ENCODE results near the gene APP.

Gene APP

GRCh38 chr21:25896501-25897056, 274.0 kb downstream of the APP start:
- no peak for DNase-seq

- DNase-seq = peak; percentile 6
These were observed 274.9 kb downstream of the APP start for GRCh38 chr21:25895565-25896205.

GRCh38 chr21:25893191-25893590, 277.4 kb downstream of the APP start:
- no peak for DNase-seq

- no peak for DNase-seq
These were observed 279.0 kb downstream of the APP start for GRCh38 chr21:25891596-25891995.

- no peak for DNase-seq
These were observed 280.6 kb downstream of the APP start for GRCh38 chr21:25890001-25890400.

GRCh38 chr21:25888711-25889110, 281.9 kb downstream of the APP start:
- DNase-seq = no peak

- DNase-seq = no peak
These were observed 282.8 kb downstream of the APP start for GRCh38 chr21:25887646-25888306.

- DNase-seq = no peak
These were observed 283.4 kb downstream of the APP start for GRCh38 chr21:25887166-25887565.

GRCh38 chr21:25885880-25886279, 284.7 kb downstream of the APP start:
- DNase-seq = no peak

GRCh38 chr21:25885405-25885804, 285.2 kb downstream of the APP start:
- DNase-seq = no peak

GRCh38 chr21:25884311-25884710, 286.3 kb downstream of the APP start:
- DNase-seq = no peak

- DNase-seq = peak; percentile 39
These were observed 288.8 kb downstream of the APP start for GRCh38 chr21:25881524-25882376.

GRCh38 chr21:25879203-25879602, 291.4 kb downstream of the APP start:
- no peak for DNase-seq

GRCh38 chr21:25878344-25878743, 292.2 kb downstream of the APP start:
- DNase-seq = no peak

- DNase-seq = no peak
These were observed 298.3 kb downstream of the APP start for GRCh38 chr21:25872271-25872670.

- no peak for DNase-seq
These were observed 299.0 kb downstream of the APP start for GRCh38 chr21:25871566-25871965.

- no peak for DNase-seq
These were observed 300.5 kb downstream of the APP start for GRCh38 chr21:25870084-25870483.

GRCh38 chr21:25867061-25867460, 303.5 kb downstream of the APP start:
- no peak for DNase-seq

- DNase-seq = no peak
These were observed 306.8 kb downstream of the APP start for GRCh38 chr21:25863747-25864146.

GRCh38 chr21:25863031-25863430, 307.5 kb downstream of the APP start:
- no peak for DNase-seq

GRCh38 chr21:25862596-25862995, 308.0 kb downstream of the APP start:
- peak; percentile 3 for DNase-seq

GRCh38 chr21:25862112-25862511, 308.5 kb downstream of the APP start:
- no peak for DNase-seq

- no peak for DNase-seq
These were observed 311.2 kb downstream of the APP start for GRCh38 chr21:25859235-25859929.

Data from central memory CD4-positive, alpha-beta T cell (primary cell).